Thyroid gland (tissue), 4 donors: ENCODE results near the gene ESF1.

Experiments used
- POLR2A ChIP-seq, 2 donors: fragments of 450-650 bp; IDR thresholded peaks; one replicate each; pipeline ENCODE4 v1.6.1; 2017; ENCODE audit warnings: antibody characterized with exemption in 2 of 2, mild to moderate bottlenecking in 2 of 2, moderate library complexity in 1 of 2
- TF ChIP-seq, protein P1 (sequence below), 6 experiments: fragments of 200-600 bp in 3 of 6; fragments of 450-650 bp in 3 of 6; sonication (generic) in 3 of 6; IDR thresholded peaks; one replicate each; pipeline ENCODE4 v1.5.1; 2016 to 2019; ENCODE audit warnings: antibody characterized with exemption in 6 of 6, mild to moderate bottlenecking in 2 of 6, inconsistent platforms in 1 of 6, moderate library complexity in 1 of 6

DNA sequence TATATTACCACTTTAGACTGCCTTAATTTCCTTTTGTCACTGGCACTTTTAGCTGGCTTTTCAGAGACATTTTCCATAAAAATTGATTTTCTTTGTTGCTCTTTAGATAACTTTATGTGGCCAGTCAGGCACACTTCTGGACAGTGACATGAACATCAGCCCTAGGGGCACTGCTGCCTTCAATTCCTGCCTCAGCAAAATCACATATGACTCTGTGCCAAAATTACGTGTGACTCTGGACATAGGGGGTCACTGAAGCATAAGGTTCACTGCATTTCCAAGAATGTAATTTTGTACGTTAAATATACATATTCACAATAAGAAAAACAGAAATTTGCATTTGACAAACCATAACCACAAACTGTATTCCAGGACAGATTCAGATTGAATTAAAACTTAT is 66.5 kb downstream of the ESF1 start:
- TF ChIP-seq, protein P1, sequence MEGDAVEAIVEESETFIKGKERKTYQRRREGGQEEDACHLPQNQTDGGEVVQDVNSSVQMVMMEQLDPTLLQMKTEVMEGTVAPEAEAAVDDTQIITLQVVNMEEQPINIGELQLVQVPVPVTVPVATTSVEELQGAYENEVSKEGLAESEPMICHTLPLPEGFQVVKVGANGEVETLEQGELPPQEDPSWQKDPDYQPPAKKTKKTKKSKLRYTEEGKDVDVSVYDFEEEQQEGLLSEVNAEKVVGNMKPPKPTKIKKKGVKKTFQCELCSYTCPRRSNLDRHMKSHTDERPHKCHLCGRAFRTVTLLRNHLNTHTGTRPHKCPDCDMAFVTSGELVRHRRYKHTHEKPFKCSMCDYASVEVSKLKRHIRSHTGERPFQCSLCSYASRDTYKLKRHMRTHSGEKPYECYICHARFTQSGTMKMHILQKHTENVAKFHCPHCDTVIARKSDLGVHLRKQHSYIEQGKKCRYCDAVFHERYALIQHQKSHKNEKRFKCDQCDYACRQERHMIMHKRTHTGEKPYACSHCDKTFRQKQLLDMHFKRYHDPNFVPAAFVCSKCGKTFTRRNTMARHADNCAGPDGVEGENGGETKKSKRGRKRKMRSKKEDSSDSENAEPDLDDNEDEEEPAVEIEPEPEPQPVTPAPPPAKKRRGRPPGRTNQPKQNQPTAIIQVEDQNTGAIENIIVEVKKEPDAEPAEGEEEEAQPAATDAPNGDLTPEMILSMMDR (IDR thresholded peaks at IDR 0.05), result no peak
- no peak for TF ChIP-seq POLR2A (IDR thresholded peaks at IDR 0.05)
